ENCODE results near the gene CST8. TPM values are rescaled to one million over a fixed set of nuclear protein-coding genes. Genes with fewer than 3 reads are reported as not detected.

The CST8 gene
- total RNA-seq (2012; rRNA removed), result not detected in 2 replicates

GRCh38 chr20:23490817-23491216 lies at the start of gene CST8:
Gene CST8, plus strand, starts transcription at chr20:23491117. Its CDS starts 551 bp downstream, at chr20:23491668.
- Histone ChIP-seq H3K27me3 (ENCODE audit: control insufficient read depth, insufficient read depth, low read length) (peaks cover 2% of the 10 kb centered on the region), H3K9me3 (replicated peaks; ENCODE audit: low read length) (no peaks in the 10 kb centered on the region), H3K9ac (ENCODE audit: low read depth, low read length) (no peak within 1 kb of the TSS)

DNA sequence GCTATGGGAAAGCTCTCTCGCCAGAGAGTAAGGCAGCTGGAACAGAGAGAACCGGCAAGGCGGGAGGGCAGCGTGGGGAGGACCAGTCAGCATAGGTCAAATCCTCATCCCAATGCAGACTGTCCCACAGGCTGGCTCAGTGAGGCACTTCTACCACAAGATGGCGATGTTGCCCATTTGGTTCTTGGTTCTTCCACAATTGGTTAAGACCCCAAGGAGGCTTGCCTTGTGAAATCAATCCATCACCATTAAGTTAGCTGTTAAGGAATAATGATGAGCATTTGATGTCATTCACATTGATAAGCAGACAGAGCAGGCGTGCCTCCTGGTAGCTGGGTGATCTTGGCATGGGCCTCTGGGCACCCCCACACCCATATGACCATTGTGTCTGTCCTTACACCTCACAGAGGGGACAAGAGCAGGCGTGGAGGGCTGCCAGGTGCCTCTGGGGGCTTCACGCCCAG lies 49.0 kb upstream of the CST8 start:
- H3K36me3 ChIP-seq (ENCODE audit: insufficient read depth, low read length), result no peaks in the 10 kb centered on the region
- H3K4me1 ChIP-seq (ENCODE audit: control insufficient read depth, insufficient read depth, low read length), result peaks cover 8% of the 10 kb centered on the region
- no peaks in the 10 kb centered on the region for H3K9me3 ChIP-seq (replicated peaks; ENCODE audit: low read length)
- no peak overlapping the region for H3K9ac ChIP-seq (ENCODE audit: low read depth, low read length)
- no peak overlapping the region for H3K4me2 ChIP-seq (ENCODE audit: low read length)
- H3K27me3 ChIP-seq (ENCODE audit: control insufficient read depth, insufficient read depth, low read length), result peaks cover 23% of the 10 kb centered on the region
- no peak overlapping the region for H3K4me3 ChIP-seq (ENCODE audit: low read length)

More at GRCh38 chr20:23490817-23491216, at the start of gene CST8:
- Histone ChIP-seq H3K36me3 (ENCODE audit: insufficient read depth, low read length) (no peaks in the 10 kb centered on the region), H3K4me1 (ENCODE audit: control insufficient read depth, insufficient read depth, low read length) (no peaks in the 10 kb centered on the region), H3K4me3 (ENCODE audit: low read length) (no peak within 1 kb of the TSS), H3K4me2 (ENCODE audit: low read length) (no peak within 1 kb of the TSS)

DNA sequence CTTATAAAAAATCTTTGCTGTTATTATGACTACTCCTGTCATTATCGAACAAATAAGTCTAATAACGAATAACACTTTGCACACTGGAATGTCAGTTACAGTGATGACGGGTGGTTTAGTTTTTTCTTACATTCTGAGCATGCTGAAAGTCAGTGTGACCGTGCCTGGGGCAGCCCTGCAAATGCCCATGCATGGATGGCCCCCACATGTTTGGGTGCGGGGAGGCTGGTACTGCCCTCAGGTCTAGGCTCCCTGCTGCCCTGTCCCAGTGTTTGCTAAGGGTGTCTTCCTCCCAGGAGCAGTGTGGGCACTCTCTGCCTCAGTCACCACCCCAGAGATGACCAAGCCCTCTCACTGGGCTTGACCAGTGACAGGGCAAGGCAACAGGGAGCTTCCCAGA lies 48.5 kb upstream of the CST8 start:
- Histone ChIP-seq H3K4me3 (ENCODE audit: low read length) (no peak overlapping the region), H3K4me2 (ENCODE audit: low read length) (no peak overlapping the region), H3K27me3 (ENCODE audit: control insufficient read depth, insufficient read depth, low read length) (peaks cover 20% of the 10 kb centered on the region), H3K36me3 (ENCODE audit: insufficient read depth, low read length) (no peaks in the 10 kb centered on the region), H3K9ac (ENCODE audit: low read depth, low read length) (no peak overlapping the region), H3K9me3 (replicated peaks; ENCODE audit: low read length) (no peaks in the 10 kb centered on the region), H3K4me1 (ENCODE audit: control insufficient read depth, insufficient read depth, low read length) (peaks cover 8% of the 10 kb centered on the region)

- Histone ChIP-seq H3K4me3 (ENCODE audit: low read length) (no peak overlapping the region), H3K4me1 (ENCODE audit: control insufficient read depth, insufficient read depth, low read length) (peaks cover 8% of the 10 kb centered on the region), H3K36me3 (ENCODE audit: insufficient read depth, low read length) (no peaks in the 10 kb centered on the region), H3K4me2 (ENCODE audit: low read length) (no peak overlapping the region), H3K9ac (ENCODE audit: low read depth, low read length) (no peak overlapping the region), H3K9me3 (replicated peaks; ENCODE audit: low read length) (no peaks in the 10 kb centered on the region), H3K27me3 (ENCODE audit: control insufficient read depth, insufficient read depth, low read length) (peaks cover 12% of the 10 kb centered on the region)
Observed at GRCh38 chr20:23444859-23445258, 46.1 kb upstream of the CST8 start.

GRCh38 chr20:23445596-23446217 lies 45.2 kb upstream of the CST8 start:
- no peak overlapping the region for H3K4me2 ChIP-seq (ENCODE audit: low read length)
- H3K4me1 ChIP-seq (ENCODE audit: control insufficient read depth, insufficient read depth, low read length), result peaks cover 8% of the 10 kb centered on the region
- no peak overlapping the region for H3K4me3 ChIP-seq (ENCODE audit: low read length)
- no peaks in the 10 kb centered on the region for H3K36me3 ChIP-seq (ENCODE audit: insufficient read depth, low read length)
- H3K9me3 ChIP-seq (replicated peaks; ENCODE audit: low read length), result no peaks in the 10 kb centered on the region
- H3K27me3 ChIP-seq (ENCODE audit: control insufficient read depth, insufficient read depth, low read length), result peaks cover 5% of the 10 kb centered on the region
- no peak overlapping the region for H3K9ac ChIP-seq (ENCODE audit: low read depth, low read length)

- Histone ChIP-seq H3K27me3 (ENCODE audit: control insufficient read depth, insufficient read depth, low read length) (peaks cover 5% of the 10 kb centered on the region), H3K4me2 (ENCODE audit: low read length) (no peak overlapping the region), H3K4me1 (ENCODE audit: control insufficient read depth, insufficient read depth, low read length) (peaks cover 8% of the 10 kb centered on the region), H3K36me3 (ENCODE audit: insufficient read depth, low read length) (no peaks in the 10 kb centered on the region), H3K9ac (ENCODE audit: low read depth, low read length) (no peak overlapping the region), H3K4me3 (ENCODE audit: low read length) (no peak overlapping the region), H3K9me3 (replicated peaks; ENCODE audit: low read length) (no peaks in the 10 kb centered on the region)
Observed at GRCh38 chr20:23446505-23446904, 44.4 kb upstream of the CST8 start.

- Histone ChIP-seq H3K9me3 (replicated peaks; ENCODE audit: low read length) (no peaks in the 10 kb centered on the region), H3K27me3 (ENCODE audit: control insufficient read depth, insufficient read depth, low read length) (peaks cover 8% of the 10 kb centered on the region), H3K4me3 (ENCODE audit: low read length) (no peak overlapping the region), H3K4me1 (ENCODE audit: control insufficient read depth, insufficient read depth, low read length) (peaks cover 8% of the 10 kb centered on the region), H3K4me2 (ENCODE audit: low read length) (no peak overlapping the region), H3K36me3 (ENCODE audit: insufficient read depth, low read length) (no peaks in the 10 kb centered on the region), H3K9ac (ENCODE audit: low read depth, low read length) (no peak overlapping the region)
Observed at GRCh38 chr20:23448167-23448566, 42.8 kb upstream of the CST8 start.

DNA sequence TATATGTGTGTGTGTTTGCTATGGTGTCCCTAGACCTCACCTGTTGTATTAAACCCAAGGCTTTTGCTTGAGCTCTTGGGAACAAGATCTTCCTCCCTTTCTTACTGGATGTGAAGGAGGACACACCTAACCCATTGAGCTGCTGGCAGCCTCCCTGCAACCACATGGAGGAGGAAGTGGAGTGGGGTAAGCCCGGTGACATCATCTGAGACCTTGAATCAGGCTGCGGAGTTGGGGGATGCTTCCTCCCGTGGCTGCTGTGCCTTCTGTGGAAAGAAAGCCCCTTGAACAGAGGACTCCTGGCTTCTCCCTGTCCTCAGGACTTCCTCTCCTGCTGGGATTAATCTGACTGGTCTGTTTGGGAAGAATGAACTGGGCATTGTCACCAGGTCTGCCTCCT lies 41.5 kb upstream of the CST8 start:
- no peak overlapping the region for H3K4me3 ChIP-seq (ENCODE audit: low read length)
- H3K4me2 ChIP-seq (ENCODE audit: low read length), result no peak overlapping the region
- no peaks in the 10 kb centered on the region for H3K36me3 ChIP-seq (ENCODE audit: insufficient read depth, low read length)
- H3K9me3 ChIP-seq (replicated peaks; ENCODE audit: low read length), result no peaks in the 10 kb centered on the region
- peaks cover 3% of the 10 kb centered on the region for H3K27me3 ChIP-seq (ENCODE audit: control insufficient read depth, insufficient read depth, low read length)
- no peak overlapping the region for H3K9ac ChIP-seq (ENCODE audit: low read depth, low read length)
- H3K4me1 ChIP-seq (ENCODE audit: control insufficient read depth, insufficient read depth, low read length), result peaks cover 8% of the 10 kb centered on the region

GRCh38 chr20:23450877-23451276 lies 40.0 kb upstream of the CST8 start:
- H3K4me1 ChIP-seq (ENCODE audit: control insufficient read depth, insufficient read depth, low read length), result peaks cover 2% of the 10 kb centered on the region
- no peak overlapping the region for H3K4me2 ChIP-seq (ENCODE audit: low read length)
- no peak overlapping the region for H3K4me3 ChIP-seq (ENCODE audit: low read length)
- no peaks in the 10 kb centered on the region for H3K9me3 ChIP-seq (replicated peaks; ENCODE audit: low read length)
- H3K36me3 ChIP-seq (ENCODE audit: insufficient read depth, low read length), result no peaks in the 10 kb centered on the region
- peaks cover 5% of the 10 kb centered on the region for H3K27me3 ChIP-seq (ENCODE audit: control insufficient read depth, insufficient read depth, low read length)
- H3K9ac ChIP-seq (ENCODE audit: low read depth, low read length), result no peak overlapping the region

- Histone ChIP-seq H3K4me1 (ENCODE audit: control insufficient read depth, insufficient read depth, low read length) (no peaks in the 10 kb centered on the region), H3K4me3 (ENCODE audit: low read length) (no peak overlapping the region), H3K9me3 (replicated peaks; ENCODE audit: low read length) (no peaks in the 10 kb centered on the region), H3K4me2 (ENCODE audit: low read length) (no peak overlapping the region), H3K27me3 (ENCODE audit: control insufficient read depth, insufficient read depth, low read length) (peaks cover 7% of the 10 kb centered on the region), H3K9ac (ENCODE audit: low read depth, low read length) (no peak overlapping the region), H3K36me3 (ENCODE audit: insufficient read depth, low read length) (no peaks in the 10 kb centered on the region)
Observed at GRCh38 chr20:23451956-23452487, 38.9 kb upstream of the CST8 start.

GRCh38 chr20:23452776-23453175 lies 38.1 kb upstream of the CST8 start, which contains the start of gene CST11:
Gene CST11, minus strand, starts transcription at chr20:23452876. Its CDS starts 65 bp downstream, at chr20:23452811.
- no peak within 1 kb of the TSS for H3K4me3 ChIP-seq (ENCODE audit: low read length)
- H3K9ac ChIP-seq (ENCODE audit: low read depth, low read length), result no peak within 1 kb of the TSS
- H3K9me3 ChIP-seq (replicated peaks; ENCODE audit: low read length), result no peaks in the 10 kb centered on the region
- H3K27me3 ChIP-seq (ENCODE audit: control insufficient read depth, insufficient read depth, low read length), result peaks cover 7% of the 10 kb centered on the region
- H3K36me3 ChIP-seq (ENCODE audit: insufficient read depth, low read length), result no peaks in the 10 kb centered on the region
- no peaks in the 10 kb centered on the region for H3K4me1 ChIP-seq (ENCODE audit: control insufficient read depth, insufficient read depth, low read length)
- no peak within 1 kb of the TSS for H3K4me2 ChIP-seq (ENCODE audit: low read length)
